ENCODE measurements around the gene CHST12.
A peak's percentile ranks its signal among the peaks of the same experiment; 100 is the strongest.

The CHST12 gene

DNA sequence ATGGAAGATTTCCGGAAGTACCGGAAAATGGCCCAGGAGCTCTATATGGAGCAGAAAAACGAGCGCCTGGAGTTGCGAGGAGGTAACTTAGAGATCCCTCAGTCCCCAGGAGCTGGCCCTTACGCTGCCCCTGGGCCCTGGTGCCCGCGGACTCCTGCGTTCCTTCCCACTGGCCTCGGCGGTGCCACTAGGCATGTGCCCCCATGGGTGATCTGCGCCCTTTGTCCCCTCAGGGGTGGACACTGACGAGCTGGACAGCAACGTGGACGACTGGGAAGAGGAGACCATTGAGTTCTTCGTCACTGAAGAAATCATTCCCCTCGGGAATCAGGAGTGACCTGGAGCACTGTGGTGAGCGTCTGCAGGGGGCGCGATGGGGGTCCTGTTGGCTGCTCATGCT, 24.2 kb upstream of the CHST12 start:
- no peak for DNase-seq

DNA sequence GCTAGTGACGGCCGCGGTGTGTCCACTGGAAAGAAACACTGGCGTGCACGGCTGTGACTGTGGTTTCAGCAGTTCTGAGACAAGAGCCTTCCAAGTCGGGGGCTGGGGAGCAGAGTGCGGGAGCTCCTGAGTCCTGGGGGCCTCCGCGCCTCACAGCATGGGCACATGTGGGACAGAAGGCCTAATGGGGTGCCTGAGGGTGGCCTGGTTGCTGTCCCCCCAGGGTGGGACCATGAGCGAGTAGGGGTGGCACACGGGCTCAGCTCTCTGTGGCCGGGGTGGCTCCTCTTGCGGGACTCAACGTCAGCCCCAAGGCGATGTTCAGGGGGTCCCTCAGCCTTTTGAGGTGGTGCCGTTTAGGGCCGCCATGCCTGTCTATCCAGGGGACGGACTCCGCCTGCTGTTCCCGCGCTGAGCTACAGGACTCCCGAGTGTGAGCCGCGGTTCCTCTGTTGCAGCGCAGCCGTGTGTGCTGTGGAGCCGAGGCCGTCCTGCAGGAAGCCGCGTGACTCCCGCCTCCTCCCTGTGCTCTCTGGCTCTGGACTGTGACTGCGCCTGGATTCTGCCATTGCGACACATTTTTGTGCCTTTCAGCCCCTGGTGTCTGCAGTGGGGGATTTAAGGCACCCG, 23.5 kb upstream of the CHST12 start:
- no peak for DNase-seq

DNA sequence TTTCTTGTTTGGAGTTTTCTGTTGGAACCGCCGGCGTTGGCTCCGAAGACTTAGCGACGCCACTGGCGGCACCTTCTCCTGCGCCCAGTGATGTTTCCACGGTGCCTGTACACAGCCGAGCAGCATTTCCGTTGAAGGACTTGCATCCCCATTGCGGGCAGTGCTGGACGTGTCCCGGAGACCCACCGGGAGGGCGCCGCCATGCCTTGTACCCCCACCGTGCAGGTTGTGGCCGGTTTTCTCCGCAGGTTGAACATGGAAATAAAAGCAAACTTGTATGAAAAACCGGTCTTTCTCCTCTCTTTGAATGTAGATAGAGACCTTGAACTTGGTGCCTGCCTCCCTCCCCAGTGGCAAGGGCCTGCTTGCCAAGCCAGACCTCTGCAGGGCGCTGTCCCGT, 22.9 kb upstream of the CHST12 start:
- no peak for DNase-seq

DNA sequence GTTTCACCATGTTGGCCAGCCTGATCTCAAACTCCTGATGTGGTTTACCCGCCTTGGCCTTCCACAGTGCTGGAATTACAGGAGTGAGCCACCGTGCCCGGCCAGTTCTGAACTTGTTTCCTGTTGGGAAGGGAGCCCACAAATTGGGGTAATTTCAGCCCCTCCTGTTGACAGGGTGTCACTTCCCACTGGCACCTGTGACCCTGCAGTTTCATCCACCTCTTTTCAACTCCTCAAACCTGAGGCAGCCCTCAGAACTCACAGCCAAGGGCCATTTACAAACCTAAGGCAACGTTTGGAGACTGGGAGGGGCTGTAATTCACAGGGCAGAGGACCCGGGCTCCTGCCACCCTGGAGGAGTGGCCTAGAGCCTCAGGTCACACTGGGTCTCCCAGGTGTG, 22.2 kb upstream of the CHST12 start:
- no peak for DNase-seq

DNA sequence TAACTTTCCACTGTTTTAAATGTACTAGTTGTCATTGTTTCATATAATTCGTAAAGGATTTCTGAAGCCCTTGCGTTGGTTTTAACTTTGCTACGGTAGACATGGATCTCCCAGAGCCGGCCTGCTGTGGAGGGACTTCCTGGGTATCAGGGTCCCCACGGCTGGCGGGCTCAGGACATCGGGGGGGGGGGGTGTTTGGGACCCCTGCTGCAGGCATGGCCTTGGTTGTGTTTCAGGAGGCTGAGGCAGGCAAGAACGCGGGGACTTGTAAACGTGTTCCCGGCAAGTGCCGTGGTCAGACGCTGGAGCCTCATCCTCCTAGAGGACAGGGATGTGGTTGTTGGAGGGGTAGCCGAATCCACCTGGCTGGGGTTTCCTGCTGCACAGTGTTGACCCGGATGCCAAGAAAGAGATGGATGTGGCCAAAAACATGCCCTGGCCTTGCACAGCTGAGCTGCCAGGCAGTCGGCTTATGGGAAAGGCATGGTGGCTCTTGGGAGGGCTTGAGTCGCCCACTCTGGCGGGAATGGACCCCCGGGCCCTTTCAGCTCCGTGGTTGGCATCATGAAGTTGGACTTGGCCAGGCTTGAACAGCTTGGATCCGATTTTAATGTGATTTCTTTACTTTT, 21.4 kb upstream of the CHST12 start:
- no peak for DNase-seq

DNA sequence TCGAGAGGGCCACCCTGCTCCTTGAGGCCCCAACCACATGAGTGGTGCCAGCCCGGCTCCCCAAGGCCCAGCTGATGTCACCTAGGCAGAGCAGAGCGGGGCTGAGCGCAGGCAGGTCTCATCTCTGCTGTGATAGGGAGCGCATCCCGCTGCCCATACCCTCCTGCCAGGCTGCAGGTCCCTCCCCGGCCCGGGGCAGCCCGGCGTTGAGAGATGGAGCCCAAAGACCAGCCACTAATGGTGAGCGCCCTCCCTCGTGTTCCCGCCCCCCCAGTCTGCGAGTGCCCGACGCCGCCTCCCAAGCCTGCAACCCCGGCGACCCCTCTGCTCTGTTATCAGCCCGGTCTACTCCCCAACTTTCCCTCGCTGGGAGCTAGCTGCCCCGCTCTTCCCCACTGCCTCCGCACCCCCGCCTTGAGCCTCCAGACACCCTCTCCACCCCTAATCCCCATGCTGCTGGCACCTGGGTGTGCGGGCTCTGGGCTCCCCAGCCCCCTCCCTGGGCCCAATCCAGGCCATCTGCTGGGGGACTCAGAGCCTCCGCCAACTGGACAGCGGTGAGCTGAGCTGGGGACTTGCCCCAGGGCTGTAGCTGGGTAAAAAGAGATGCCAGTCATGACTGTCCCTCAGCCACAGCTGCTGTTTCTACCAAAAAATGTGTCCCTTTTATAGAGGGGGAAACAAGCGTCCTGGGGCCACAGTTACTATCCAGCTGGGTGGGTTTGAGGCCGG, 19.7 kb upstream of the CHST12 start:
- DNase-seq, result no peak

DNA sequence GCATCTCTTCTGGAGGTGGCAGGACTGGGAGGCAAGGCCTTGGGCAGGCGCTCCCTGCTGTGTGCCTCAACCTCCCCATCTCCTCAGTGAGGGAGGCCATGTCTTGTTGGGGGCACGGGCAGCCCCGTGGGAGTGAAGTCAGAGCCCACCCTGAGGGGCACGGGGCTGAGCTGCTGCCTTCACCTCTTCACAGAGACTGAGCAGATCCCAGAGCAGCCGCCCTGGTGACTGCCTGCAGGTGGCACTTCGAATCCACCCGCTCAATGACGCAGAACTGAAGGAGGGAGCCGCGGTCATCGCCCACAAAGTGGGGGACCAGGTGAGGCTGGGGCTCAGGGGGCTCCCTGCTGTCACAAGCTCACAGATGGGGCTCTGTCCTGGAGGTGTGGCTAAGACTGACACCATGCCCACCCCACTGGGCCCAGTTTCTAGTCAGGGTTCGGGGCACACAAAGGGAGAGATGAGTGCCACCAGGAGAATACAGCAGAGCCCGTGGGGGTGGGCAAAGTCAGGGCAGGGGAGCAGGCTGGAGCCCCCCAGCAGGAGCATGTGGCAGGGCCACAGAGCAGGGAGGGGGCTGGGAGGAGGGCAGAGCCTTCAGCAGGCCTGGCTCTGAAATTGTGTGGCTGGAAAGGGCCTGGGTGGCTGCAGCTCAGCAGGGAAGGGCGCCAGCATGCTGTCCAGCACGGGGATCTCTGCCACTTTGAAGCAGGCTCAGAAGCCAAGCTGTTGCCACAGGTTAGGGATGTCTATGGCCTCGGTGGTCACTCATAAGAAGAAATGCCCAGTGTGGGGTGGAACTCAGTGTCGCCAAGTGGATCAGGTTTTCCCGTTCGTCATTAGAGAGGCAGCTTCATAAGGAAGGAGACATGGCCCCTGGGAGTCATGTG, 18.8 kb upstream of the CHST12 start:
- DNase-seq, result no peak

DNA sequence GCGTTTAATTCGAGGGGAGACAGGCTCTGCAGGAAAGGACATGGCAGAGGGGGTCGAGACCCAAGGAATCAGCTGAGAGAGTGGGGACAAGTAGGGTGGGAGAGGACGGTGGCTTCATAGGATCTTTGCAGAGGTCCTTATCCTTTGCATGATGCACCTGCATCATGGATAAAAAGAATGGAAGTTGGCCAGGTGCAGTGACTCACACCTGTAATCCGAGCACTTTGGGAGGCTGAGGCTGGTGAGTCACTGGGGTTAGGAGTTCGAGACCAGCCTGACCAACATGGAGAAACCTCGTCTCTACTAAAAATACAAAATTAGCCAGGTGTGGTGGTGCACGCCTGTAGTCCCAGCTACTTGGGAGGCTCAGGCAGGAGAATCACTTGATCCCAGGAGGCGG, 17.3 kb upstream of the CHST12 start:
- DNase-seq, result peak; percentile 25

DNA sequence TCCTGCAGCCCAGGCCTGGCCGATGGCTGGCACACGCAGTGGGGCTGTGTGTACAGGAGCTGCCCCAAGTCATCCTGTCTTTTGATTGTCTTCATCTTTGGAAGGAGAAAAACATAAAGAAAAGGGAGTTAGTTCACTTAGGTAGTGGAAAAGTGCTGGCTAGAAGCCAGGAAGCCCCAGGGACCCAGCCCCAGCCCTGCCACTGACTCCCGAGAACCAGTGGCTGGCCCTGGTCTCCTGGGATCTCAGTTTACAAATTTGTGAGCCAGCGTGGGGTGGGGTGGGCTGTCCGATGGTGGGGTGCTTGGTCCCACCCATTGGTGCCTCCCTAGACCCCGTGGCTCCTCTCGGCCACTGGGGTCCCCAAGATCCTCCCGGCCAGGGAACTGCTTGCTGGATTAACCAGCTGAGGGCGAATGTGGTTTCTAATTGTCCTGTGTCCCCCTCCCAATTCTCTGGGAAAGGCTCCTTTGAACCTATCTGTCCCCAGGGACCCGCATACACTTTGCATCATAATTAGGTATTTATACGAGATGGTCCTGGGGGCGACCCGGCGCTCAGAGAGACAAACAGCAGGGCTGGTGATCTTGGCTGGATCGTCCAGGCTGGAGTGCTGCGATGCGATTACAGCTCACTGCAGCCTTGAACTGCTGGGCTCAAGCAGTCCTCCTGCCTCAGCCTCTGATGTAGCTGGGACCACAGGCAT, 16.3 kb upstream of the CHST12 start:
- no peak for DNase-seq

DNA sequence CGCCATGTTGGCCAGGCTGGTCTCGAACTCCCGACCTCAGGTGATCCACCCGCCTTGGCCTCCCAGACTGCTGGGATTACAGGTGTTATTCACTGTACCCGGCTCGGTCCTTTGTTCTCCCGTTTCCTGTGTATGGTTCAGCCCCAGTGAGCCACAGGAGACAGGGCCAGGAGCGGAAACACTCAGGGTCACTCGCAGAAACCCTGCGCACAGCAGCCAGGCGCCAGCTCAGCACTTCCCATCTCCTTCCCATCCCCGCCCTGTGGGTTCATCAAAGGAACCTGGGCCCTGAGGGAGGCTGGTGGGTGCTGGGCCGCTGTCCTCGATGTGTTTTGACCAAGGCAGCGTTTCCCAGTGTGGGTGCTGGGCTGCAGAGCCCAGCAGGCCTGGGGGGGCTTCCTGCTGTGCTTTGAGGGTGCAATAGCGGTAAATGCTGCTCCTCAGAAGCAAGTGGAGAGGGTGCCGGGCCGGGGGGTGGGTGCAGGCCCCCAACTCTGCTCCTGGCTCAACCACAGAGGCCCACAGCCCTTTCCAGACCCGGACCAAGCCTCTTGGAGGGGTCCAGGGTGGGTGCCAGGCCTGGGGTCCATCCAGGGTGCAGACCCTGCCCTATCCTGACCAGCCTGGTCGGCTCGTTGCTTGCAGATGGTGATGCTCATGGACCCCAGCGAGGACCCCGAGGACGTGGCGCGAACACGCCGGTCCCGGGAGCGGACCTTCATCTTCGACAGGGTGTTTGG, 15.3 kb upstream of the CHST12 start:
- DNase-seq, result no peak

DNA sequence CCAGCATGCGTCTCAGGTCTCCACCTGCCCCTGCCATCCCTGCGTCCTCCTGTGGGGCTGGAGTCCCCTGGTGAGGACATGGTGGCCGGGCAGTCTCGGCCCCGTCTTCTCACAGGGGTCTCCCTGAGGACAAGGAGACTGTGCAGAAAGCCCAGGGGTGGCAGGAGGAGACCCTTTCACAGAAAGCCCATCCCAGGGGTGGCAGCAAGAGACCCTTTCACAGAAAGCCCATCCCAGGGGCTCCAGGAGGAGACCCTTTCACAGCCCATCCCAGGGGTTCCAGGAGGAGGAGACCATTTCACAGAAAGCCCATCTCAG, 14.8 kb upstream of the CHST12 start:
- DNase-seq, result no peak

DNA sequence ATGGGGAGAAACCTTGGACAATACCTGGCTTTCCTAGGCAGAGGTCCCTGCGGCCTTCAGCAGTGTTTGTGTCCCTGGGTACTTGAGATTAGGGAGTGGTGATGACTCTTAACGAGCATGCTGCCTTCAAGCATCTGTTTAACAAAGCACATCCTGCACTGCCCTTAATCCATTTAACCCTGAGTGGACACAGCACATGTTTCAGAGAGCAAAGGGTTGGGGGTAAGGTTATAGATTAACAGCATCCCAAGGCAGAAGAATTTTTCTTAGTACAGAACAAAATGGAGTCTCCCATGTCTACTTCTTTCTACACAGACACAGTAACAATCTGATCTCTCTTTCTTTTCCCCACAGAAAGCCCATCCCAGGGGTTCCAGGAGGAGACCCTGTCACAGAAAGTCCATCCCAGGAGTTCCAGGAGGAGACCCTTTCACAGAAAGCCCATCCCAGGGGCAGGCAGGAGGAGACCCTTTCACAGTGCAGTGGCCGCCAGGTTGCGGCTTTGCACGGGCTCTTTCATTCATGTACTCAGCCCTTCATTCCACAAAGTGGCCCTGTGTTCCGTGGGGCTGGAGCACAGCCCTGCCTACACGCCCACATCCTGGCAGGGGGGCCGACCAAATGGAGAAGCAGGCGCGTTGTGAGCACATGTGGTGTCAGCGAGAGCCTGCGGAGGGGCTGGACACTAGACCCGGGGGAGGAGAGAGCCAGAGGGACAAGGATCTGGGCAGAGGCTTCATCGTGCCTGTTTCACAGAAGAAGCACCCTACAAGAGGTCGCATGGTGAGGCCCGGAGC, 13.2 kb upstream of the CHST12 start:
- DNase-seq, result peak; percentile 60

DNA sequence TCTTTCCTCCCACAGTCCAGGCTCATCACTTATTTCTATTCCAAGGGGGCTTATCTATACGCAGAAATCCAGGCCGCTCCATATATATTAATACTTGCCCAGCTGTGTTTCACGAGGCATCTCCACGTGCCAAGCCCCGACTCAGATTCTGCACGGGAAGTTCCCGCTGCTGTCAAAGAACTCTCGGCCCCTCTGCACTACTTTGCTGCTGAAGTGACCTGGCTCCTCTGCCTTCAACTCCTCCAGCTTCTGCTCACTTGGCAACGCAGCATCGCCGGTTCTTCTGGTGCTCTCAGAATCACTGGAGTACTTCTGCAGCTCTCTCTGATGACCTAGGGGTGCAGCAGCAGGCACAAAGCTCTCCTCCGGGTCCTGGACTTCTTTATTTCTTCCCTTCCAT, 9.7 kb upstream of the CHST12 start:
- no peak for DNase-seq

DNA sequence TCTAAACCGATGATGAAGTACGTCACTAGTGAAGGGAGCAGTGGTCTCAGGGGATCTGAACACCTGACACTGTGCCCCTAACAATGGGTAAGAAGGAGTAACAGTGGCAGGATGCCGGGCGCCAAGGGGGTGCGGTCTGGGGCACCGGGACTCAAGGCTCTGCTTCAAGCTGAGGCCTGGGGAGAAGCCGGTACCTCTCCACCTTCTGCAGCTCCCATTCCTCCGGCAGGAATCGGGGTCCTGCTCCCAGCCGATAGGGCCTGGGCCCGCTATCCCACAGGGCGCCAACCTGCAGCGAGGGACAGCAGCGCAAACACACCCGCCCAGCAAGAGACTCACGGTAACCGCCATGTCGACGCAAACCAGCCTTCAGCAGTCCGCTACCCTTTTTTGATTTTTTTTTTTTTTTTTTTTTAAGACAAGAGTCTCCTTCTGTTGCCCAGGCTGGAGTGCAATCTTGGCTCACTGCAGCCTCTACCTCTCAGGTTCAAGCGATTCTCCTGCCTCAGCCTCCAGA, 8.8 kb upstream of the CHST12 start:
- DNase-seq, result no peak

DNA sequence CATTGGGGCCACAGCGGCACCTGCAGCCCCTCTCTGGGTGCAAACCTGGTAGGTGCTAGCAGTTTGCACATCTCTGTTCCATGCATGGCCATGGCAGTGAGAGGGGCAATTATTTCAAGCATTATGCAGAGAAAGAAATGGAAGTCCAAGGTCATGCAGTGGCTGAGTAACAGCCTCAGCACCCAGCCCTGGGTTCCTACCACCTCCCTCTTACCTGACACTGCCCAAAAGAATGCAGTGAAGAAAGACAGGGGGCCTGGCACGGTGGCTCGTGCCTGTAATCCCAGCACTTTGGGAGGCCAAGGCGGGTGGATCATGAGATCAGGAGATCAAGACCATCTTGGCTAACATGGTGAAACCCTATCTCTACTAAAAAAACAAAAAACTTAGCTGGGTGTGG, 4.9 kb upstream of the CHST12 start:
- DNase-seq, result no peak

DNA sequence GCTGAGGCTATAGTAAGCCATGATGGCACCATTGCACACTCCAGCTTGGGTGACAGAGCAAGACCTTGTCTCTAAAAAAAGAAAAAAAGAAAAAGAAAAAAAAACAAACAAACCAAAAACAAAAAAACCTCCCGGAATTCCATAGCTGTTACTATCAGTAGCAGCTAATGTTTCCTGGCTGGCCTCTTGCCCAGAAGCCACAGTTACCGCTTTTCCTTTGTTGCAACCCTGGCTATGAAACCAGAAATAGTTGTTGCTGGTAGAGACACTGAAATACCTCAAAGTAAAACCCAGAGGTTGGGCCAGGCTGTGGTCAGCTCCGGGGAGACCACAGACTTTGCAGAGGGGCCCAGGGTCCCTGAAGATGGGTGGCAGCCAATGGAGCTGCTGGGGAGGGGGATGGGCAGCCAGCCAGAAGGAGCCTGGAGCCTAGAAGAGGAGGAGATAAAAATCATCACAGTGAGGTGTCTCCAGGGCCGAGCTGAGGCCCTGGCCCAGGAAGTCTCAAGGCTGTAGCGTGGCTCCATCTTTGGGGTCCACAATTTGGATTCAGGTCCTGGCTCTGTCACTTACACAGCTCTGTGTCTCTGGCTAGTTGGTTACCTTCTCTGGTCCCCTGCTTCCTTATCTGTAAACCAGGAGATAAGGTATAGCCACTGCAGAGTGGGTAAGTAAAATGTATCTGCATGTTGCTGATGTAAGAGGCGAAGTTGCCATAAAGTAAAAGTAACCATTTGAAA, 3.4 kb upstream of the CHST12 start:
- DNase-seq, result peak; percentile 100

DNA sequence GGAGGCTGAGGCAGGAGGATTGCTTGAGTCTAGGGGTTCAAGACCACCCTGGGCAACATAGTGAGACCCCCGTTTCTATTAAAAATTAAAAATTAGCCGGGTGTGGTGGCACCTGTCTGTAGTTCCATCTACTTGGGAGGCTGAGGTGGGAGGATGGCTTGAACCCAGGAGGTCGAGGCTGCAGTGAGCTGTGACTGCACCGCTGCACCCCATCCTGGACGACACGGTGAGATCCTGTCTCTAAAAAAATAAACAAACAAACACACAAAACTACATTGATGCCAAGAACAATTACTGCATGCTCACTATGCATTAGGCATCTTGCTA, 761 bp upstream of the CHST12 start:
- no peak for DNase-seq

DNA sequence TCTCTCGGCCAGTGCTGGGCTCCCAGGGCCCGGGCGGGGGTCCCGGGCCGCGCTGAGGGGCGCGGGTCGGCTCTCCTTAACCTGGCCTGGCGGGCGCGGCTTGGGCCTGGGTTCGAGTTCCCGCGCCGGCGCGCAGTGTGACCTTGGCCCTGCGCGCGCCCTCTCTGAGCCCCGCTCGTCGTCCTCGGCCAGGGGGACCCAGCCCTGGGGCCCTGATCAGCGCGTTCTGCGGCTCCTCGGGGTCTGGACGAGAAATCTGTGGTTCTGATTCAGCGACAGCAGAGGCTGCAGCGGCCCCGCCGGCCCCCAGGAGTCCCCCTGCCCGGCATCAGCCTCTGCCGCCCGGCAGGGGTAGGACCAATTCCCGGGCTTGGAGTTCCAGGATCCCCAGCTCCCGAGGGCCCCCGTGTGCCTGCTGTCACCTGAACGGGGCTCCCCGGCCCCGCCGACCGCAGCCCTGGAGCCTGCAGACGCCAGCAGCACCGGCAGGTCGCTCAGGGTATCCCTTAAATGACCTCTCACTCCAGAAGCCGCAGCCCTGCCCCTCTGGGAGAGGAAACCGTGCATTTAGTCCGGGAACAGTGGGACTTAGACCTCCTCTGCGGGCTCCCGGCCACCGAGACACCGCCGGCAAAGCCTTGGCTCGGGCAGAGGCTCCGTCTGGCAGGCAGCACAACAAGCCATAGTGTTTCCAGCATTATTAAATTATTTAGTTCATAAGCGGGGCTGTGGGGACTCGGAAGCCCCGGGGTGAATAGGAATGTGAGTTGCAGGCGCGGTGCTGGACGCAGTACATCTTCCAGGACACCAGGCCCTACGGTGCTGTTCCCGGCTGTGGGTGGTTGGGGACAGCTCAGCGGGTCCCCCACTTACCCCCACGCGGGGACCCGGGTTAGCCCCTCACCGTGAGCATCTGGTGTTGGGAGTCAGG, 572 bp downstream of the CHST12 start:
- peak; percentile 26 for DNase-seq

DNA sequence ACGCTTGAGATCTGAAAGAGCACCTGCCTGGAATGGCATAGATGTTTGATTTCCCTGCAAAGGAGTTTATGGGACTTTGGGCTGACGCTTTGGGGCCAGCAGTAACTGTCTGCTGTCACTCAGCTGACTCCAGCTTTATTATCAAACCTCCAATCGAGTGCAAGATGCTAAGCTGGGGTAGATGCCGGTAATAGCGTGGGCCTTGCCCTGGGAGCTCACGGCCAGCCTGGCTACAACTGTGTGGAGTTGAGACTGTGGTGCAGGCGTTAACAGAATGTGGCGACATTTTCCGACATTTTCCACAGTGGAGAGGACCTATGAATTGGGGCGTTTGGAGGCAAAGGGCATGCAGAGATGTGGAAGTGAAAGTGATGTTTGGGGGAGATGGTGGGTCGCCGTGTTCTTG, 1.3 kb downstream of the CHST12 start:
- no peak for DNase-seq
